ENCODE results near the gene PHETA1. TPM values are rescaled to one million over a fixed set of nuclear protein-coding genes. Genes with fewer than 3 reads are reported as not detected.
A peak's percentile ranks its signal among the peaks of the same experiment; 100 is the strongest.

The PHETA1 gene
- total and polyA plus RNA-seq, 10 of the 15 experiments (the other 5 are each of a cell fraction or from before 2014, with no cell fraction given): 0.02 to 1.3 (median 0.51) TPM; not detected in 1

- TF ChIP-seq ZBTB11 (CRISPR knock-in tag; IDR thresholded peaks at IDR 0.05) (no peak), CHD2 (IDR thresholded peaks at IDR 0.05; ENCODE audit: borderline replicate concordance, low read depth, low read length) (no peak), IKZF1 (conservative IDR thresholded peaks at IDR 0.05) (peak; percentile 81), MTA2 (IDR thresholded peaks at IDR 0.05; ENCODE audit: low read depth) (no peak), SREBF1 (IDR thresholded peaks at IDR 0.05; ENCODE audit: low read length) (no peak), CEBPB (IDR thresholded peaks at IDR 0.05; ENCODE audit: borderline replicate concordance in 1 of 2, low read depth in 2 of 2, low read length in 2 of 2) (no peak), MYC (IDR thresholded peaks at IDR 0.05; ENCODE audit: insufficient read depth, insufficient read length, insufficient replicate concordance, low read length, severe bottlenecking) (no peak), EP300 (IDR thresholded peaks at IDR 0.05; ENCODE audit: borderline replicate concordance in 1 of 2, control insufficient read depth in 1 of 2, low read depth in 2 of 2, low read length in 2 of 2) (no peak), WRNIP1 (IDR thresholded peaks at IDR 0.05; ENCODE audit: borderline replicate concordance, low read depth, low read length) (no peak), MEF2A (IDR thresholded peaks at IDR 0.05; ENCODE audit: insufficient read depth, low read depth, low read length) (no peak), BCL3 (IDR thresholded peaks at IDR 0.05; ENCODE audit: borderline replicate concordance, insufficient read depth, low read depth, low read length, poor library complexity, severe bottlenecking) (no peak), ZNF592 (IDR thresholded peaks at IDR 0.05) (no peak), IRF4 (IDR thresholded peaks at IDR 0.05; ENCODE audit: low read depth, low read length) (no peak), CBFB (IDR thresholded peaks at IDR 0.05; ENCODE audit: low read depth) (no peak)
- TF ChIP-seq, protein P1, sequence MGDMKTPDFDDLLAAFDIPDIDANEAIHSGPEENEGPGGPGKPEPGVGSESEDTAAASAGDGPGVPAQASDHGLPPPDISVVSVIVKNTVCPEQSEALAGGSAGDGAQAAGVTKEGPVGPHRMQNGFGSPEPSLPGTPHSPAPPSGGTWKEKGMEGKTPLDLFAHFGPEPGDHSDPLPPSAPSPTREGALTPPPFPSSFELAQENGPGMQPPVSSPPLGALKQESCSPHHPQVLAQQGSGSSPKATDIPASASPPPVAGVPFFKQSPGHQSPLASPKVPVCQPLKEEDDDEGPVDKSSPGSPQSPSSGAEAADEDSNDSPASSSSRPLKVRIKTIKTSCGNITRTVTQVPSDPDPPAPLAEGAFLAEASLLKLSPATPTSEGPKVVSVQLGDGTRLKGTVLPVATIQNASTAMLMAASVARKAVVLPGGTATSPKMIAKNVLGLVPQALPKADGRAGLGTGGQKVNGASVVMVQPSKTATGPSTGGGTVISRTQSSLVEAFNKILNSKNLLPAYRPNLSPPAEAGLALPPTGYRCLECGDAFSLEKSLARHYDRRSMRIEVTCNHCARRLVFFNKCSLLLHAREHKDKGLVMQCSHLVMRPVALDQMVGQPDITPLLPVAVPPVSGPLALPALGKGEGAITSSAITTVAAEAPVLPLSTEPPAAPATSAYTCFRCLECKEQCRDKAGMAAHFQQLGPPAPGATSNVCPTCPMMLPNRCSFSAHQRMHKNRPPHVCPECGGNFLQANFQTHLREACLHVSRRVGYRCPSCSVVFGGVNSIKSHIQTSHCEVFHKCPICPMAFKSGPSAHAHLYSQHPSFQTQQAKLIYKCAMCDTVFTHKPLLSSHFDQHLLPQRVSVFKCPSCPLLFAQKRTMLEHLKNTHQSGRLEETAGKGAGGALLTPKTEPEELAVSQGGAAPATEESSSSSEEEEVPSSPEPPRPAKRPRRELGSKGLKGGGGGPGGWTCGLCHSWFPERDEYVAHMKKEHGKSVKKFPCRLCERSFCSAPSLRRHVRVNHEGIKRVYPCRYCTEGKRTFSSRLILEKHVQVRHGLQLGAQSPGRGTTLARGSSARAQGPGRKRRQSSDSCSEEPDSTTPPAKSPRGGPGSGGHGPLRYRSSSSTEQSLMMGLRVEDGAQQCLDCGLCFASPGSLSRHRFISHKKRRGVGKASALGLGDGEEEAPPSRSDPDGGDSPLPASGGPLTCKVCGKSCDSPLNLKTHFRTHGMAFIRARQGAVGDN (IDR thresholded peaks at IDR 0.05): peak; percentile 14; the same call in 1 of the 2 replicates
Measured at GRCh38 chr12:111409780-111410430, 41.0 kb upstream of the PHETA1 start (continued).

All from GM12878 (cell line).